SK-N-SH (cell line): ENCODE measurements around the gene DEAF1.

ENCODE experiments used
- CTCF ChIP-seq: fragments of 200-600 bp; sonication (generic); IDR thresholded peaks from 2 replicates; pipeline ENCODE4 v1.6.1; 2017; ENCODE audit warnings: antibody characterized with exemption, mild to moderate bottlenecking, moderate library complexity
- POLR2AphosphoS5 ChIP-seq: IDR thresholded peaks from 2 replicates; pipeline ENCODE4 v1.6.1; 2012; ENCODE audit warnings: low read depth, low read length
- RAD21 ChIP-seq: IDR thresholded peaks from 2 replicates; pipeline ENCODE4 v1.6.1; 2012; ENCODE audit warnings: mild to moderate bottlenecking, low read length
- TAF1 ChIP-seq: IDR thresholded peaks from 2 replicates; pipeline ENCODE4 v1.6.1; 2012; ENCODE audit warnings: low read depth, mild to moderate bottlenecking, low read length, moderate library complexity, borderline replicate concordance
- ZBTB33 ChIP-seq: IDR thresholded peaks from 2 replicates; pipeline ENCODE4 v1.4.0; 2012; ENCODE audit warnings: low read depth, borderline replicate concordance

- TF ChIP-seq POLR2AphosphoS5: no peak
- TF ChIP-seq CTCF: no peak
- no peak for TF ChIP-seq TAF1
- TF ChIP-seq RAD21: no peak
- no peak for TF ChIP-seq ZBTB33
Observed at GRCh38 chr11:728901-729491, 34.0 kb upstream of the DEAF1 start.
